Endothelial cell of umbilical vein (primary cell): ENCODE data around the gene PSMG2. TPM values are rescaled to one million over a fixed set of nuclear protein-coding genes. Genes with fewer than 3 reads are reported as not detected.

Experiments
- BruUV-seq: library from RNA; stranded (reverse); fragments of 400-500 nt; replicated peaks from 2 replicates; lab custom pipeline; 2021; lab: Mats Ljungman, UMichigan
- CTCF ChIA-PET: fragments of 300-600, 350-600 bp; sonication (Branson Sonifier 250); formaldehyde crosslinking; loops from one replicate; lab custom pipeline; 2021; ENCODE audit warnings: antibody characterized with exemption, inconsistent platforms; lab: Charles Lee
- POLR2A ChIA-PET: fragments of 300-600, 350-600 bp; sonication (Branson Sonifier 250); formaldehyde crosslinking; loops from one replicate; lab custom pipeline; 2021; ENCODE audit warnings: antibody characterized with exemption, inconsistent platforms; lab: Charles Lee
- DNase-seq: peaks from one replicate; pipeline ENCODE4 v3.0.0-alpha.2; 2011; ENCODE audit warnings: low read depth, low spot score
- FAIRE-seq: peaks from 2 replicates; lab custom pipeline; 2011; peaks lifted over from hg19 to GRCh38; lab: Jason Lieb, UNC
- H2AFZ ChIP-seq: 2 replicates; pipeline ENCODE4 v1.6.0; 2012; ENCODE audit warnings: low read depth, low read length, control low read depth, inconsistent platforms
- H3K27ac ChIP-seq: 2 replicates; pipeline ENCODE4 v1.5.1; 2011; ENCODE audit warnings: low read depth, mild to moderate bottlenecking, control low read depth, low read length, moderate library complexity; ENCODE audit not compliant: insufficient read depth
- H3K27me3 ChIP-seq, 2 experiments: 2 replicates each; pipeline versions ENCODE4 v1.6.0 to v1.6.1; 2011; ENCODE audit warnings: low read length in 2 of 2, mixed read lengths in 1 of 2; ENCODE audit not compliant: control insufficient read depth in 2 of 2, insufficient read depth in 2 of 2
- H3K36me3 ChIP-seq, 2 experiments: 2 replicates in 1 of 2; 3 replicates in 1 of 2; pipeline ENCODE4 v1.5.1; 2011; ENCODE audit warnings: low read length in 2 of 2, mild to moderate bottlenecking in 1 of 2, moderate library complexity in 1 of 2; ENCODE audit not compliant: control insufficient read depth in 2 of 2, insufficient read depth in 2 of 2; ENCODE audit errors: extremely low read depth in 1 of 2
- H3K4me1 ChIP-seq: 3 replicates; pipeline ENCODE4 v1.5.1; 2011; ENCODE audit warnings: mild to moderate bottlenecking, low read length; ENCODE audit not compliant: control insufficient read depth, insufficient read depth; ENCODE audit errors: extremely low read depth
- H3K4me2 ChIP-seq: 2 replicates; pipeline ENCODE4 v1.6.1; 2011; ENCODE audit warnings: low read length, control low read depth, mixed read lengths; ENCODE audit not compliant: insufficient read depth
- H3K4me3 ChIP-seq, 3 experiments: fragments of 200-600 bp in 1 of 3; sonication (generic), shearing (Covaris generic) in 1 of 3; replicated peaks in 1 of 3; 2 replicates each; pipeline ENCODE4 v1.5.1; 2011 to 2016; ENCODE audit warnings: control low read depth in 3 of 3, low read length in 3 of 3, mild to moderate bottlenecking in 2 of 3, inconsistent platforms in 1 of 3, low read depth in 1 of 3, moderate library complexity in 1 of 3; ENCODE audit not compliant: insufficient read depth in 1 of 3
- H3K79me2 ChIP-seq: 2 replicates; pipeline ENCODE4 v1.6.0; 2012; ENCODE audit warnings: low read length, inconsistent platforms; ENCODE audit not compliant: control insufficient read depth, insufficient read depth
- H3K9ac ChIP-seq: replicated peaks from 2 replicates; pipeline ENCODE3; 2011; ENCODE audit warnings: low read length, control low read depth; ENCODE audit not compliant: insufficient read depth; ENCODE audit errors: extremely low read depth
- H3K9me1 ChIP-seq: replicated peaks from 3 replicates; pipeline ENCODE4 v1.6.0; 2011; ENCODE audit warnings: mild to moderate bottlenecking, low read length; ENCODE audit not compliant: control insufficient read depth, insufficient read depth; ENCODE audit errors: extremely low read depth
- H3K9me3 ChIP-seq: replicated peaks from 2 replicates; pipeline ENCODE4 v1.5.1; 2012; ENCODE audit warnings: low read length, inconsistent platforms; ENCODE audit not compliant: control insufficient read depth, insufficient read depth
- H4K20me1 ChIP-seq: replicated peaks from 2 replicates; pipeline ENCODE3; 2011; ENCODE audit warnings: mild to moderate bottlenecking, low read length; ENCODE audit not compliant: control insufficient read depth, insufficient read depth; ENCODE audit errors: extremely low read depth
- CTCF ChIP-seq, 2 donors: IDR thresholded peaks; 1 replicate in 1 of 2; 2 replicates in 1 of 2; pipeline ENCODE4 v1.5.1; 2011; ENCODE audit warnings: low read length in 2 of 2, mild to moderate bottlenecking in 2 of 2, moderate library complexity in 2 of 2, control low read depth in 1 of 2, inconsistent platforms in 1 of 2, low read depth in 1 of 2; ENCODE audit not compliant: insufficient read depth in 1 of 2; ENCODE audit errors: extremely low read depth in 1 of 2
- EZH2 ChIP-seq: IDR thresholded peaks from 2 replicates; pipeline ENCODE4 v1.6.1; 2012; ENCODE audit warnings: borderline replicate concordance, low read depth, mild to moderate bottlenecking, moderate library complexity, low read length, inconsistent platforms; ENCODE audit not compliant: severe bottlenecking
- FOS ChIP-seq: IDR thresholded peaks from 2 replicates; pipeline ENCODE4 v1.6.1; 2011; ENCODE audit warnings: mild to moderate bottlenecking, low read length, moderate library complexity, borderline replicate concordance; ENCODE audit not compliant: insufficient read depth
- GATA2 ChIP-seq: IDR thresholded peaks from 2 replicates; pipeline ENCODE4 v1.7.0; 2011; ENCODE audit warnings: low read depth, mild to moderate bottlenecking, moderate library complexity, mixed read lengths, low read length; ENCODE audit not compliant: insufficient read length, insufficient read depth
- JUN ChIP-seq: IDR thresholded peaks from 2 replicates; pipeline ENCODE4 v1.6.1; 2011; ENCODE audit warnings: borderline replicate concordance, low read depth; ENCODE audit not compliant: insufficient read length, insufficient read depth
- MAX ChIP-seq: IDR thresholded peaks from 2 replicates; pipeline ENCODE4 v1.6.1; 2011; ENCODE audit not compliant: insufficient read depth, insufficient read length
- MYC ChIP-seq: IDR thresholded peaks from one replicate; pipeline ENCODE4 v1.6.1; 2011; ENCODE audit warnings: mild to moderate bottlenecking, low read depth, low read length
- POLR2A ChIP-seq: IDR thresholded peaks from 2 replicates; pipeline ENCODE4 v1.6.1; 2012; ENCODE audit warnings: low read depth, mild to moderate bottlenecking, control low read depth, low read length
- POLR2AphosphoS5 ChIP-seq: IDR thresholded peaks from 2 replicates; pipeline ENCODE4 v1.6.1; 2012; ENCODE audit warnings: low read depth, mild to moderate bottlenecking, control low read depth, low read length, moderate library complexity; ENCODE audit not compliant: insufficient read depth
- dilution Hi-C: fragments of 300-500 bp; cut with MboI; formaldehyde crosslinking; loops from one replicate; pipeline ENCODE4 v1.15.0; 2019; ENCODE audit warnings: low sequenced_read_pairs; ENCODE audit not compliant: extremely low pct_ligation_motif_present
- intact Hi-C: fragments of 100-400 bp; cut with micrococcal nuclease; formaldehyde crosslinking; loops from one replicate; pipeline ENCODE4 v1.10.0; 2022
- polyA plus RNA-seq, 4 experiments: library from polyadenylated mRNA; depleted of rRNA in 3 of 4; stranded (reverse) in 3 of 4; unstranded in 1 of 4; fragments of >200 nt; gene quantifications; 2 replicates each; pipeline versions ENCODE4 v1.2.1 to v1.2.3, GENCODE V29; 2011 to 2012; ENCODE audit warnings: missing spikeins in 1 of 4
- total RNA-seq: library from RNA; stranded (reverse); gene quantifications from 2 replicates; pipeline ENCODE4 v1.2.3, GENCODE V29; 2021

PSMG2 gene
- total and polyA plus RNA-seq, 2 donors (not counting 3 experiments of a cell fraction or from before 2014, with no cell fraction given), result 42.0 to 71.0 TPM

GRCh38 chr18:12747530-12748315 is 44.9 kb downstream of the PSMG2 start:
- Histone ChIP-seq H3K9ac (no peak overlapping the region), H2AFZ (no peak overlapping the region), H3K4me1 (no peaks in the 10 kb centered on the region), H3K4me3 (no peak overlapping the region), H3K9me1 (no peaks in the 10 kb centered on the region), H3K79me2 (no peaks in the 10 kb centered on the region), H3K9me3 (no peaks in the 10 kb centered on the region), H3K27me3 (peaks cover 0 to 2% of the 10 kb centered on the region in 2 experiments), H3K36me3 (no peaks in the 10 kb centered on the region), H3K27ac (no peak overlapping the region), H4K20me1 (no peaks in the 10 kb centered on the region), H3K4me2 (no peak overlapping the region)
- DNase-seq (no peak), FAIRE-seq (no peak)
- dilution Hi-C loops (no loop called here), intact Hi-C loops (no loop called here)
- TF ChIP-seq CTCF (IDR thresholded peaks at IDR 0.05; ENCODE audit: extremely low read depth in 1 of 2, insufficient read depth in 1 of 2, low read depth in 1 of 2, low read length in 2 of 2), result no peak
- TF ChIP-seq MAX, result no peak
- TF ChIP-seq FOS, result no peak
- no peak for TF ChIP-seq POLR2AphosphoS5
- TF ChIP-seq JUN, result no peak
- no peak for TF ChIP-seq POLR2A
- no peak for TF ChIP-seq EZH2
- no peak for TF ChIP-seq GATA2
- no peak for TF ChIP-seq MYC
- ChIA-PET CTCF (interaction anchor here (0.9 to 2.3 kb wide), 2 partner anchors 139 to 412 kb away, joined by 4 to 8 read pairs; no protein-coding TSS in a partner anchor), POLR2A (interaction anchor here (0.6 kb wide), 1 partner anchor 146 kb away, joined by 4 read pairs; no protein-coding TSS in a partner anchor)
- no TSS peak for BruUV-seq
